ENCODE measurements around the gene TMEM132D.

Gene TMEM132D

DNA sequence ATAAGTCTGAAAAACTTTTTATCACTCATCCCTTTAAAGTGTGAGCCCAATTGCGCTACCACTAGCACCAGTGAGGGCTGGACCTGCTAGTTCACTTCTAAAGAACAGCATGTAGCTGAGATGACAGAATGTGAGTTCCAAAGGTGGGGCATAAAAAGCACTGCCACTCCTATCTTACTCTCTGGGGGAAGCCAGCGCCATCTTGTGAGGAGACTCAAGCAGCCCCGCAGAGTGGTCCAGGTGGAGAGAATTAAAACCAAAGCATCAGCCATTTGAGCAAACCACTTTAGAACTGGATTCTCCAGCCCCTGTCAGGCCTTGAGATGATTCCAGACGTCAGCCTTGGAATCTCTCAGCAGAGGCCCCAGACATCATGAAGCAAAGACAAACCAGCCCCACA is 39.9 kb downstream of the TMEM132D start:
- Histone ChIP-seq H3K79me2 (ENCODE audit: insufficient read depth, low read length) (no peaks in the 10 kb centered on the region), H3K27ac (ENCODE audit: low read depth, low read length, poor library complexity, severe bottlenecking) (no peak overlapping the region), H3K4me1 (ENCODE audit: insufficient read depth, low read length, severe bottlenecking) (no peaks in the 10 kb centered on the region), H3K4me2 (ENCODE audit: low read length) (no peak overlapping the region), H4K20me1 (ENCODE audit: insufficient read depth, low read length) (no peaks in the 10 kb centered on the region), H3K9ac (ENCODE audit: low read length) (no peak overlapping the region), H3K27me3 (ENCODE audit: insufficient read depth, low read length) (no peaks in the 10 kb centered on the region), H2AFZ (ENCODE audit: low read length) (no peak overlapping the region), H3K9me3 (ENCODE audit: low read length) (no peaks in the 10 kb centered on the region), H3K36me3 (ENCODE audit: insufficient read depth, low read length) (no peaks in the 10 kb centered on the region), H3K4me3 (ENCODE audit: low read depth, low read length, poor library complexity, severe bottlenecking) (no peak overlapping the region), H3K9me2 (ENCODE audit: low read depth, low read length) (no peaks in the 10 kb centered on the region), H3F3A (ENCODE audit: insufficient read depth, low read length) (no peaks in the 10 kb centered on the region)
- no peak for TF ChIP-seq EZH2 (IDR thresholded peaks at IDR 0.05; ENCODE audit: borderline replicate concordance, low read length)
- TF ChIP-seq, protein P1, sequence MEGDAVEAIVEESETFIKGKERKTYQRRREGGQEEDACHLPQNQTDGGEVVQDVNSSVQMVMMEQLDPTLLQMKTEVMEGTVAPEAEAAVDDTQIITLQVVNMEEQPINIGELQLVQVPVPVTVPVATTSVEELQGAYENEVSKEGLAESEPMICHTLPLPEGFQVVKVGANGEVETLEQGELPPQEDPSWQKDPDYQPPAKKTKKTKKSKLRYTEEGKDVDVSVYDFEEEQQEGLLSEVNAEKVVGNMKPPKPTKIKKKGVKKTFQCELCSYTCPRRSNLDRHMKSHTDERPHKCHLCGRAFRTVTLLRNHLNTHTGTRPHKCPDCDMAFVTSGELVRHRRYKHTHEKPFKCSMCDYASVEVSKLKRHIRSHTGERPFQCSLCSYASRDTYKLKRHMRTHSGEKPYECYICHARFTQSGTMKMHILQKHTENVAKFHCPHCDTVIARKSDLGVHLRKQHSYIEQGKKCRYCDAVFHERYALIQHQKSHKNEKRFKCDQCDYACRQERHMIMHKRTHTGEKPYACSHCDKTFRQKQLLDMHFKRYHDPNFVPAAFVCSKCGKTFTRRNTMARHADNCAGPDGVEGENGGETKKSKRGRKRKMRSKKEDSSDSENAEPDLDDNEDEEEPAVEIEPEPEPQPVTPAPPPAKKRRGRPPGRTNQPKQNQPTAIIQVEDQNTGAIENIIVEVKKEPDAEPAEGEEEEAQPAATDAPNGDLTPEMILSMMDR (IDR thresholded peaks at IDR 0.05; ENCODE audit: low read length) = no peak

DNA sequence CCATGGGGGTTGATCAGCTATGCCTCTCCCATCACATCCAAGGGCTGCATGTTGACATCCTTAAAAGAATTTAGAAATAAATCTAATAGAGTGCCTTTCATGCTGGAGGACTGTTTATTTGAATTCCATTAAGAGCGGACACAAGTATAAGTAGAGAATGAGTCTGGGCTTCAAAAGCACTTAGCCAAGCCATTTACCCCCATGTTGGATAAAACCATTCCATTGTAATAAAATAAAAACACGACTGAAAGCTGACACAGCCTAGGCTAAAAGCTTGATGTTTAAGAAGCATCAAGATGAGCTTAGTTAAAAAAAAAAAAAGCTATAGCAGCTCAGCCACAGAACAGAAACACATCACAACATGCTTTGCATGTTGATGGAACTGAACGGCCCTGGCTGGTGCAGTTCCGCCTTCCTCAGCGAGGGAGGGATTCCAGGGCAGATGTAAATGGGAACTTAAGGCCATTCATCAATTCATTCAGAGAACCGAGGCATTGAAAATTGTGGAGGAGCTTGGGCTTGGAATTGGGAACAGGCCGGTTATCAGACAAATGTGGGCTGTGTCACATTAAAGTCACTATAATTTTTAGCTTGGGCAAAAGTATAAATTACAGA is 41.2 kb downstream of the TMEM132D start:
- TF ChIP-seq EZH2 (IDR thresholded peaks at IDR 0.05; ENCODE audit: borderline replicate concordance, low read length) = no peak
- TF ChIP-seq, protein P1 (IDR thresholded peaks at IDR 0.05; ENCODE audit: low read length) = no peak
- no peaks in the 10 kb centered on the region for H3F3A ChIP-seq (ENCODE audit: insufficient read depth, low read length)
- no peaks in the 10 kb centered on the region for H3K79me2 ChIP-seq (ENCODE audit: insufficient read depth, low read length)
- H3K9ac ChIP-seq (ENCODE audit: low read length) = no peak overlapping the region
- no peak overlapping the region for H3K4me3 ChIP-seq (ENCODE audit: low read depth, low read length, poor library complexity, severe bottlenecking)
- no peaks in the 10 kb centered on the region for H3K27me3 ChIP-seq (ENCODE audit: insufficient read depth, low read length)
- no peak overlapping the region for H3K27ac ChIP-seq (ENCODE audit: low read depth, low read length, poor library complexity, severe bottlenecking)
- no peak overlapping the region for H3K4me2 ChIP-seq (ENCODE audit: low read length)
- no peaks in the 10 kb centered on the region for H3K4me1 ChIP-seq (ENCODE audit: insufficient read depth, low read length, severe bottlenecking)
- H2AFZ ChIP-seq (ENCODE audit: low read length) = no peak overlapping the region
- H3K9me3 ChIP-seq (ENCODE audit: low read length) = no peaks in the 10 kb centered on the region
- no peaks in the 10 kb centered on the region for H3K9me2 ChIP-seq (ENCODE audit: low read depth, low read length)
- H3K36me3 ChIP-seq (ENCODE audit: insufficient read depth, low read length) = no peaks in the 10 kb centered on the region
- H4K20me1 ChIP-seq (ENCODE audit: insufficient read depth, low read length) = no peaks in the 10 kb centered on the region

DNA sequence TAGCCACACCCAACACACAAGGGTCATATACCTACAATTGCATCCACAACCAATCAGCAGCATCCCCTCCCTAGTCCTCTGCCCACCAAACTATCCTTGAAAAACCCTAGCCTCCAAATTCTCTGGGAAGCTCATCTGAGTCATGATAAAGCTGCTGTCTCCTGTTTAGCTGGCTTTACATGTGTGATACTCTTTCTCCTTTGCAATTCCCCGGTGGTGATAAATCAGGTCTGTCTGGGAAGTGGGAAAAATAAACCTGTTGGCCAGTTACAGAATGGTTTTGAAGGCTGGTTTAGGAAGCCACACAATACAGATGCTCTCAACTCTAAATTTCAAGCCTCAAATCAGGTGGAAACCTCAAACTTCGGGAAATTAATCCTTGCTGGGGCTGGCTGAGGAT is 41.9 kb downstream of the TMEM132D start:
- H3K4me3 ChIP-seq (ENCODE audit: low read depth, low read length, poor library complexity, severe bottlenecking) = no peak overlapping the region

DNA sequence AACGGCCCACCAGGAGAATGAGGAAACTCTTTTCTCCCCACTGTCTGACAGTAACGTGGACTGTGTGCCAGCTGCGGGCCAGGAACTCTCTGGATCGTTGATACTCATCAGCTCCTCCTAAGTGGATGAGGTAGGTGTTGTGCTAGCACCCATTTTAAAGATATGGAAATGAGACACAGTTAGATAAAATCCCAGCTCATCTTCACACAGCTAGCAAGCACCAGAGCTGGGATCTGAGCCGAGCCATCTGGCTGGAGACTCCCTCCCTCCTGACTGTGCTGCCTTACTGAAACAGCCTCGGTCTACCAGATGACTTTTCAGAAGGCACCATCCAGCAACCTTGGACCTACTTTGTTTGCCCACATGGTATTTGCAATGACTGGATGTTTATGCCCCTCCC is 49.2 kb downstream of the TMEM132D start:
- Histone ChIP-seq H3F3A (ENCODE audit: insufficient read depth, low read length) (no peaks in the 10 kb centered on the region), H3K79me2 (ENCODE audit: insufficient read depth, low read length) (no peaks in the 10 kb centered on the region), H3K27me3 (ENCODE audit: insufficient read depth, low read length) (no peaks in the 10 kb centered on the region), H3K9me2 (ENCODE audit: low read depth, low read length) (no peaks in the 10 kb centered on the region), H3K9me3 (ENCODE audit: low read length) (no peaks in the 10 kb centered on the region), H3K9ac (ENCODE audit: low read length) (no peak overlapping the region), H4K20me1 (ENCODE audit: insufficient read depth, low read length) (no peaks in the 10 kb centered on the region), H3K4me1 (ENCODE audit: insufficient read depth, low read length, severe bottlenecking) (no peaks in the 10 kb centered on the region), H3K27ac (ENCODE audit: low read depth, low read length, poor library complexity, severe bottlenecking) (no peak overlapping the region), H3K36me3 (ENCODE audit: insufficient read depth, low read length) (no peaks in the 10 kb centered on the region), H3K4me3 (ENCODE audit: low read depth, low read length, poor library complexity, severe bottlenecking) (no peak overlapping the region), H2AFZ (ENCODE audit: low read length) (no peak overlapping the region), H3K4me2 (ENCODE audit: low read length) (no peak overlapping the region)
- TF ChIP-seq EZH2 (IDR thresholded peaks at IDR 0.05; ENCODE audit: borderline replicate concordance, low read length) = no peak
- TF ChIP-seq, protein P1 (IDR thresholded peaks at IDR 0.05; ENCODE audit: low read length) = no peak

More for the DNA sequence above, 41.9 kb downstream of the TMEM132D start:
- Histone ChIP-seq H3K79me2 (ENCODE audit: insufficient read depth, low read length) (no peaks in the 10 kb centered on the region), H3K9me3 (ENCODE audit: low read length) (no peaks in the 10 kb centered on the region), H2AFZ (ENCODE audit: low read length) (no peak overlapping the region), H3K9me2 (ENCODE audit: low read depth, low read length) (no peaks in the 10 kb centered on the region), H3K4me1 (ENCODE audit: insufficient read depth, low read length, severe bottlenecking) (no peaks in the 10 kb centered on the region), H3K27ac (ENCODE audit: low read depth, low read length, poor library complexity, severe bottlenecking) (no peak overlapping the region), H4K20me1 (ENCODE audit: insufficient read depth, low read length) (no peaks in the 10 kb centered on the region), H3K27me3 (ENCODE audit: insufficient read depth, low read length) (no peaks in the 10 kb centered on the region), H3F3A (ENCODE audit: insufficient read depth, low read length) (no peaks in the 10 kb centered on the region), H3K4me2 (ENCODE audit: low read length) (no peak overlapping the region), H3K36me3 (ENCODE audit: insufficient read depth, low read length) (no peaks in the 10 kb centered on the region), H3K9ac (ENCODE audit: low read length) (no peak overlapping the region)
- TF ChIP-seq EZH2 (IDR thresholded peaks at IDR 0.05; ENCODE audit: borderline replicate concordance, low read length) = no peak
